ENCODE measurements around the gene NOTCH2. TPM values are rescaled to one million over a fixed set of nuclear protein-coding genes. Genes with fewer than 3 reads are reported as not detected.
"Not testable (repeated sequence)": the region's sequence is repeated elsewhere in the genome, so short reads cannot be mapped to it uniquely, and the experiment has no call there.

Gene NOTCH2
- total RNA-seq, 1 donor from 2014 or later: 84.2 TPM

- not testable (repeated sequence) for H3K9me3 Mint-ChIP-seq; H3K27ac Mint-ChIP-seq (ENCODE audit: unreplicated experiment); H3K4me1 Mint-ChIP-seq; DNase-seq (ENCODE audit: low read depth, low spot score); H3K36me3 Mint-ChIP-seq (ENCODE audit: low read depth); H3K4me3 Mint-ChIP-seq; H3K27me3 Mint-ChIP-seq (ENCODE audit: low read depth)
These were observed 61.1 kb downstream of the NOTCH2 start for GRCh38 chr1:120008320-120008719.

- H3K4me3 Mint-ChIP-seq; H3K27me3 Mint-ChIP-seq (ENCODE audit: low read depth); H3K4me1 Mint-ChIP-seq; DNase-seq (ENCODE audit: low read depth, low spot score); H3K27ac Mint-ChIP-seq (ENCODE audit: unreplicated experiment); H3K36me3 Mint-ChIP-seq (ENCODE audit: low read depth); H3K9me3 Mint-ChIP-seq: not testable (repeated sequence)
These were observed 61.6 kb downstream of the NOTCH2 start for GRCh38 chr1:120007850-120008249.

- not testable (repeated sequence) for DNase-seq (ENCODE audit: low read depth, low spot score); H3K36me3 Mint-ChIP-seq (ENCODE audit: low read depth); H3K4me3 Mint-ChIP-seq; H3K9me3 Mint-ChIP-seq; H3K4me1 Mint-ChIP-seq; H3K27ac Mint-ChIP-seq (ENCODE audit: unreplicated experiment); H3K27me3 Mint-ChIP-seq (ENCODE audit: low read depth)
These were observed 68.4 kb downstream of the NOTCH2 start for GRCh38 chr1:120001035-120001434.

GRCh38 chr1:119996731-119997312, 72.6 kb downstream of the NOTCH2 start:
- H3K4me1 Mint-ChIP-seq; H3K27me3 Mint-ChIP-seq (ENCODE audit: low read depth); H3K9me3 Mint-ChIP-seq; DNase-seq (ENCODE audit: low read depth, low spot score); H3K27ac Mint-ChIP-seq (ENCODE audit: unreplicated experiment); H3K36me3 Mint-ChIP-seq (ENCODE audit: low read depth); H3K4me3 Mint-ChIP-seq: not testable (repeated sequence)

- not testable (repeated sequence) for H3K36me3 Mint-ChIP-seq (ENCODE audit: low read depth); H3K9me3 Mint-ChIP-seq; H3K4me1 Mint-ChIP-seq; H3K4me3 Mint-ChIP-seq; H3K27me3 Mint-ChIP-seq (ENCODE audit: low read depth); H3K27ac Mint-ChIP-seq (ENCODE audit: unreplicated experiment); DNase-seq (ENCODE audit: low read depth, low spot score)
These were observed 73.5 kb downstream of the NOTCH2 start for GRCh38 chr1:119995975-119996374.

GRCh38 chr1:119988306-119989062, 81.0 kb downstream of the NOTCH2 start:
- no peak for DNase-seq (ENCODE audit: low read depth, low spot score)
- Mint-ChIP-seq H3K9me3 (no peaks in the 10 kb centered on the region), H3K27ac (ENCODE audit: unreplicated experiment) (no peak overlapping the region), H3K27me3 (ENCODE audit: low read depth) (no peaks in the 10 kb centered on the region), H3K36me3 (ENCODE audit: low read depth) (peaks cover 7% of the 10 kb centered on the region), H3K4me1 (no peaks in the 10 kb centered on the region), H3K4me3 (no peak overlapping the region)
- TF ChIP-seq CTCF (conservative IDR thresholded peaks at IDR 0.05): no peak

- DNase-seq (ENCODE audit: low read depth, low spot score): no peak
- Mint-ChIP-seq H3K27me3 (ENCODE audit: low read depth) (no peaks in the 10 kb centered on the region), H3K9me3 (no peaks in the 10 kb centered on the region), H3K4me1 (no peaks in the 10 kb centered on the region), H3K4me3 (no peak overlapping the region), H3K36me3 (ENCODE audit: low read depth) (peaks cover 7% of the 10 kb centered on the region), H3K27ac (ENCODE audit: unreplicated experiment) (no peak overlapping the region)
- TF ChIP-seq CTCF (conservative IDR thresholded peaks at IDR 0.05): no peak
These were observed 81.8 kb downstream of the NOTCH2 start for GRCh38 chr1:119987686-119988085.

GRCh38 chr1:119987112-119987511, 82.3 kb downstream of the NOTCH2 start:
- Mint-ChIP-seq H3K9me3 (no peaks in the 10 kb centered on the region), H3K36me3 (ENCODE audit: low read depth) (peaks cover 7% of the 10 kb centered on the region), H3K4me3 (no peak overlapping the region), H3K4me1 (no peaks in the 10 kb centered on the region), H3K27ac (ENCODE audit: unreplicated experiment) (no peak overlapping the region), H3K27me3 (ENCODE audit: low read depth) (no peaks in the 10 kb centered on the region)
- no peak for TF ChIP-seq CTCF (conservative IDR thresholded peaks at IDR 0.05)
- DNase-seq (ENCODE audit: low read depth, low spot score): no peak

Data from neural crest cell (in vitro differentiated cells).